GM21360 (cell line): ENCODE data around the gene MED15.

Experiments used
- ATAC-seq: cut with Tn5 transposase; IDR thresholded peaks from one replicate; pipeline ENCODE4 v1.9.1; 2021; ENCODE audit warnings: mild to moderate bottlenecking, moderate library complexity; ENCODE audit not compliant: unreplicated experiment

MED15 gene

DNA sequence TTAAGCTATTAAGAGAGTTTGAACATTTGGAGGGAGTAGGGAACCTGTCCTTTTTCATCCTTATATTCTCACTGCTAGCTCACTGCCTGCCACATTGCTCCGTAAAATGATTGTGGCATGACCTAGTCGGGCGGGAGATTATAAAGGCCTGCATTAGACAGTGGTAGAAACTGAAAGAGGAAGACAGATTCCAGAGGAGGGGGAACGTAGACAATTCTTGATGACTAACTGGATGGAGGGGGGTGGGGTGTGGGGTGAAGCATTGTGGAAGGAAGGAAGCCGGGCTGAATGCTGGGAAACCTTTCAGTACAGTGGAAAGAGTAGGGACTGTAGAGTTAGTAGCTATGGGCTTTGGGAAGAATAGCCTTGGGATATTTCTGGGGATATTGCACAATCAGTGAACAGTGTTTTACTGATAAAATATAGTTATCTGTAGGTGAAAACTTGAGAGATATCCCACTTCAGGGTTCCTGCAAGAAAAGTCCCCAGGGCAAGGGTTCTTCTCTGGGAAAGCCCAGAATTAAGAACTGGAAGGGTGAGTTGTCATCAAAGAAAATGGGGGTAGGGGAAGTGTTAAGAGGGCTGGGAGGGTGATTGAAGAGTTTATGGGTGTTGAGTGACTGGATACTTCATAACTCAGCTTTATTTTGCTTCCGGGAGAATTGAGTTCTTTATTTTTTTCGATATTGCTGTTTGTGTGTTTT lies 2.1 kb downstream of the MED15 start:
- ATAC-seq = peak; percentile 42

DNA sequence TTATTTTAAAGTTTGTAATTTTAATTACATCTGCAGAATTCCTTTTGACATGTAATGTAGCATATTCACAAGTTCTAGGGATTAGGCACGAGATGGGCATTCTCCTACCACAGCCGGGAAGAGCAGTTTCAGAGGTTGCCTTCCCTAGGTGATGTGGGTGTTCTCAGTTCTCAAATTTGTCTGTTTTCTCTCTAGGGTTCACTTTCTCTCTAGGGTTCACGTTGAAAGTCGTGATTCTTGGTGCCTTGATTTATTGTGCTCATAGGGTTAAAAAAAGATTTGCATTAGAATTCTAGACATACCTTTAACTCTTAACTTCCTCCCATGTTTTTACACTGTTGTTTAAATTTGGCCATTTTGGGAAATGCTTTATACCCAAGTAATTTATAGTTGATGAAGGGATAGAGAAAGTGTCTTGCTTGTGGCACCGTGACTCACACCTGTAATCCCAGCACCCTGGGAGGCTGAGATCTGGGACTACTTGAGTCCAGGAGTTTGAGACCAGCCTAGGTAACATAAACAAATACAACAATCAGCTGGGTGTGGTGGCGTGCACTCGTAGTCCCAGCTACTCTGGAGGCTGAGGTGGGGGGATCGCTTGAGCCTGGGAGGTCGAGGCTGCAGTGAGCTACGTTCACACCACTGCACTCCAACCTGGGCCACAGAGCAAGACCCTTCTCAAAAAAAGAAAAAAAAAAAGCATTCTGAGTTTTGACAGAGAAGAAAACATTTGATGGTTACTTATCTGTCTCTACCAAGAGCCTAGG lies 3.6 kb downstream of the MED15 start:
- no peak for ATAC-seq

DNA sequence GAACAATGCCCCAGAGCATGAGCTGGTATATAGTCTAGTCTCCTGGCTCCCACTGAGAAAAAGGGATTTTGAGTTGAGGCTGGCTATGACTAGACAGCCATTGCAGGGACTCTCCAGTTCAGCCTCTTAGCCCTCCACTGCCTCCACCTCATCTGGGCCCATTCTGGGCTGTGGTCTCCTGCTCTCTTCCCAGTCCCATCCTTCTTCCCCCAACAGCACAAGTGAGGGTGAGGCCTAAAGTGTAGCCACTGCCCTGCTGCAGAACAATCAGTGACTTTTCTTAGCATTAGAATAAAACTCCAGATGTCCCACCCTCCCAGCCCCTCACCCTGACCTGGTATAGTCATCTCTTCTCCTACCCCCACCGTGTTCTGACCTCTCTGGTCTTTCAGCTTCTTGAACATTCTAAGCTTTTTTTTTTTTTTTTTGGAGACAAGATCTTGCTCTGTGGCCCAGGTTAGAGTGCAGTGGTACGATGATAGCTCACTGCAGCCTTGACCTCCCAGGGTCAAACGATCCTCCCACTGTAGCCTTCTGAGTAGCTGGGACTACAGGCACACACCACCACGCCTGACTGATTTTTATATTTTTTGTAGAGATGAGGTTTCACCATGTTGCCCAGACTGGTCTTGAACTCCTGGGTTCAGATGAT lies 4.3 kb downstream of the MED15 start:
- no peak for ATAC-seq

DNA sequence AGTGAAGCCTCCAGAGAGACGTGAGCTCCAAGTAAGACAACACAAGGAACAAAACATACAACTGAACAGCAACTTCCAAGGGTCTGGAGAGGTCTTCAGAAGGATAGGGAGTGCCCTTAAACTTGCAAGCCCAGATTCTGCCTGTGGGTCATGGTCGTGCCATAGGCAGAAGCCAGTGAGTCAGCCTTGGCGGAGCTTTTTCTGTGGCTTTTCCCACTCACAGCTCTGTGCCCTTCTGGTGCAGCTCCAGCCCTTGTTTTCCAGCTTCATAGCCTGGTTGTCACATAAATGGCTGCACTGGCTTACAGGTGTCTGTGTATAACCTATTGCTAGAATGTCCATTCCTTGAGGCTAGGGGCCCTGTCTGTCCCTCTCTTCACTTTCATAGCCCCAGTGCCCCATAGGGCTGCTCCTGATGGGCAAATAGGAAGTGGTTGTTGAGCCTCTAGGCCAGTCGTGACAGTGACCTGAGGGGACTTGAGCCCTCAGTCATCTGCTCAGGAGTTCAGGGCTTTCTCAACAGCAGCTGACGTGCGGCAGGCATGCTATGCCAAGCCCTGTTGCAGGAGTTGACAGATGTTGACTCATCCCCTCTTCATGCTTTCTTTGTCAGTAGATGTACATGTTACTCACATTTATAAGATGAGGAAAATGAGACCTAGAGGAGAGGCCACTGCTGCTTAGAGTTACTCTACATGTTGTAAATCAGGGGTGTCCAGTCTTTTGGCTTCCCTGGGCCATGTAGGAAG lies 7.4 kb downstream of the MED15 start:
- ATAC-seq = no peak

DNA sequence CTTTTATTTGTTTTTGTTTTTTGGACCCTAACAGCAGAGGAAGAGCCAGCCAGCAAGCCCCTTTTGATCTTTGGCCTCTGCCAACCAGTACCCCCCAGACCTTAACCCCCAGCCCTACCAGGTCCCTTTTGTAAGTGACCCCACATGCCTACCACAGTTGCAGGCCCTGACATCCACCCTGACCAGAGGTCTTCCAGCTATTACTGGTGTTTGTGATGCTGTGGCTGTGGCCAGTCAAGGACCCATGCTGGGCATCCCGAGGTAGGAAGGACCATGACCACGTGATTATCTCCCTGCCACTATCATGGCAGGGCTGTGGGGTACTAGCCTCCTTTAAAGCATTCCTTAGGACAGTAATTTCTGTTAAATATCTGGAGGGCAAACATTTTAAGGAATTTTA lies 9.0 kb downstream of the MED15 start:
- no peak for ATAC-seq

DNA sequence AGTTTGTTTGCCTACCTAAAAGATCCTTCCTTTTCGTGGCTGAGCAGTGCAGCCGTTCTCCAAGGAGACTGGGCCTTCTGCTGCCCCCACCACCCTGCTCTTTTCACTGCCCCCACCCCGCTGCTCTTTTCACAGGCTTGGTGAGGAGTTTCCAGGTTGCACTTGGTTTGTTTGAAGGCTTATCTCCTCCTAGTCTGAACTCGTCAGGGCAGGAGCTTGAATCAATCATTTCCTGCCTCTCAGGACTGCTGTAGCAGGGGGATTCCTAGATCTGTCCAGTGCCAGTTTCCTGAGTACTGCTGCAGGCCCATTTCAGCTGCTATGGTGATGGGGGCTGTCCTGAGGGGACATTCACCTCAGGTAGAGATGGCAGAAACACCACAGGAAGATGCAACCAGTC lies 10.0 kb downstream of the MED15 start:
- ATAC-seq = no peak

DNA sequence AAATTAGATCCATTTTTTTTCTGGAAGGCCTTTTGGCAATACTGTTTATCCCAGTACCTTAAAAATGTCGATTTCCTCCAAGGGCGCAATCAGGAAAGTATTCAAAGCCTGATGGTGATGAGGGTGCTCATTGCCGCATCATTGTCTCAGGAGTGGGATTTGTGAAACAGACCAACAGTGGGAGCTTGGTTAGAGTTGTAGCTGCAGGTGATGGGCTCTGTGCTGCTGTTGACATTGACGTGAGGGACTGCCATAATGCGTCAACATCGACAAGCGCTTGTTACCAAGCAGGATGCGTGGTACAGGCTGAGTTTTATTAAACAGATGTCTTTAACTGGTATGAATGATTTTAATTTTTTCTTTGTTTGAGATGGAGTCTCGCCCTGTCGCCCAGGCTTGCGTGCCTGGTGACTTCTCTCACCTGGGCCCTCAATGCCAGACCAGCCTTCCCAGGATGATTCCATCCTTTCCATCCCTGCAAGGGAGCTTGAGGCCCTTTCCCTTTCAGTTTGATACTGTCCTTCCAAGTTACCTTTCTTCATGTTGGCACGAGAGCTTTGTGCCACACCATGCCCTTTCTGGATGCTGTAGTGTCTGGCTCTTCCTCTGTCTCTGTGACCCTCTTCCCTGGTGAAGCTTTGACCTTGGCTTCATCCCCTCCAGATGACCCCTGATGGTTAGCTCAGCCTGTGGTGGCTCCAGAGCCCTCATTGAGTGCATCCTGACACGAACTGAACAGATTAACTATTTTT lies 10.6 kb downstream of the MED15 start:
- ATAC-seq = no peak

DNA sequence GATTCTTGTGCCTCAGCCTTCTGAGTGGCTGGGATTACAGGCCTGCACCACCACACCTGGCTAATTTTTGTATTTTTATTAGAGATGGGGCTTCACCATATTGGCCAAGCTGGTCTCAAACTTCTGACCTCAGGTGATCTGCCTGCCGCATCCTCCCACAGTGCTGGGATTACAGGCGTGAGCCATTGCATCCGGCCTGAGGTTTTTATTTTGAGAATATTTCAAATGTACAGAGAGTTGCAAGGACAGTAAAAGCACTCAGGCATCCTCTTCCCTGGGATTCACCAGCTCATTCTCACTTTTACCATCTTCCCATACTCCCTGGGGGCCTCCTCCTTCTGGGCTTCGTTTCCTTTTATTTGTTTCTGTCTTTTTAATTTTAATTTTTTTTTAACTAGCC lies 12.1 kb downstream of the MED15 start:
- no peak for ATAC-seq

DNA sequence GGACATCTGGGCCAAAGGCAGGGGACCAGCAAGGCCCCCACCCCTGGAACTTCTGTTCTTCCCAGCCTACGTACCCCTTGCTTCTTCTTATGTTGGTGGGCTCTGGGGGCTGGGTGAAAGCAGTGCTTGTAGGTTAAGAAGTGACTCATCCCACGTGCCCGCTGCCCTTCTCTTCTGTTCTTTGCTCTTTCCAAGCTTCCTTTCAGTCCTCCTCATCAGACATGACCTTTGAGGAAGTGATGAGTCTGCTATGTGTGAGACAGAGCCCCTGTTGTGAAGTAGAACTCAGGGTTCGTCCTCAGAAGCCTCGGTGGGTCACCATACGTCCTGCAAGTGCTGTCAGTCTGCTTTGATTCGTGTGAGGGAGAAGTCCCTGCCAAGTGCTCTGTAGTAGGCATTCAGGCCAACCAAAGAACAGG lies 12.7 kb downstream of the MED15 start:
- no peak for ATAC-seq

DNA sequence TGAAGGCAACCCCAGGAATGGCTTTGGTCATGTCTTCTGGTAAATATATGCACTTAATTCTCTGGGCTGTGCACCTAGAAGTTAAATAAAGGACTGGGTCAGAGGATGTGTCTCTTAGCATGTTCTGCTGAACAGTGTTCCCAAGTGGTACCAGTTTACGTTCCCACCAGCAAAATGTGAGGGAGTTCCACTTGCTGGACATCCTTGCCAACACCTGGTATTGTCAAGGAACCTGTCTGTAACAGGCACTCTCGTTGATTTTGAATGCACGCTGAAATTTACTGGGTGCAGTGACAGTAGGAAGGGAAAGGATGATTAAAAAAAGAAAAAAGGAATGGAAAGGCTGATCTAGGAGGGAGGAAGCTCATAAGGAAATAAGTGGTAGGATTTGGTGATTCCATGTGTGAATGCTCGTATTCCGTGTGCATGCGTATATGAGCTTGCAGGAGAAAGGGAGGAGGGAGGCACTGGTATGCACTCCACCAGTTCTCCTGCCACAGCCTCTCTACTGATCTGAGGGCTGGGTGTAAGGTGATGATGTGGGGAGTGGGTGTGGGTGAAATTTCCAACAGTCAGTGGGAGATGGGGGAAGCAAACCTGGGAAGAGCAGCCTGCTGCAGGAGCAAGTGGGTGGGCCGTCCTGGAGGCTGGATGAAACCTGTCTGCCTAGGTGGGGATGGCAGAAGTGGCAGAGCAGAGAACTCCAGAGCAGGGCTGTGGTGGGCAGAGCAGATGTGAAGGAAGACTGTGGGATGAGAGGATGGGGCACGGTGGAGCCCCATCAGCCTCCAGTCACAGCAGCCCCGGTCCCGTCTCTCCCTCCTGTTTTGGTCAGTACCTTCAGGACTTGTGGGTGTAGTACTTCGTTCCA lies 15.0 kb downstream of the MED15 start:
- ATAC-seq = no peak

DNA sequence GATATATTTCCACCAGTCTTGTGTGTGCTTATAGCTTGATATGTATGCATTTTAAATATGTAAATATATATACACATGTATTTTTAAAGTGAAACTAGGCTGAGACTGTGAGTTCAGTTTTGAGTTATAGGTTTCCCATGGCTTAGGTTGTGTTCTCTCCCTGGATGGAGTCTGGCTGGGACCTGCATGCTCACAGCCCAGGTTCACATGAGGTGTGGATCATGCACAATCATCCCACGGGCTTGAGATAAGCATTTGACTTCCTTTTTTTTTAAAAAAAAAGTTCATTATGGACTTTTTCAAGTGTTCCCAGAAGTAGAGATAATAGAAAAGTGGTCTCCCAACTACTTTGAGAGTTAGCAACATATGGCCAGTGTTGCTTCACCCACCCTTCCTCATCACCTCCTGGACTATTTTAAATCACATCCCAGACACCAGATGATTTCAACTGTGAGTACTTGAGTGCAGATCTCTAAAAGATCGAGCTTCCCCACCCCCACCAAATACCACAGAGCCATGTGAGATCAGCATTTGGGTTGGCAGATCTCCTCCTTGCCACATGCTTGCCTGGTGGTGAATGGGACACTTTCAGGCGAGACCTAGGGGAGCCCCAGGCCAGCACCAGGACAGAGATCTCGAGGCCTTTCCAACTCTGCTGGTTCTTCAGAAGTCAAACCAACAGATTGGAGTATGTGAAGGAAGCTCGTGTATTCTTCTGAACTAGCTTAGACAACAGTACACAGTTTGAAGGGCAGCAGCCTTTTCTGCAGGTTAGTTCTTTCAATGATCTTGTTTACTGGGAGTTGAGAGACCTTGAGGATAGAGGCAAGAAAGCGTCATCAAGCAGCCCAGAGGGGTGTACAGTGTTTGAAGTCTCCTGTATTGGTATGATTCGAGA lies 15.9 kb downstream of the MED15 start:
- ATAC-seq = no peak

DNA sequence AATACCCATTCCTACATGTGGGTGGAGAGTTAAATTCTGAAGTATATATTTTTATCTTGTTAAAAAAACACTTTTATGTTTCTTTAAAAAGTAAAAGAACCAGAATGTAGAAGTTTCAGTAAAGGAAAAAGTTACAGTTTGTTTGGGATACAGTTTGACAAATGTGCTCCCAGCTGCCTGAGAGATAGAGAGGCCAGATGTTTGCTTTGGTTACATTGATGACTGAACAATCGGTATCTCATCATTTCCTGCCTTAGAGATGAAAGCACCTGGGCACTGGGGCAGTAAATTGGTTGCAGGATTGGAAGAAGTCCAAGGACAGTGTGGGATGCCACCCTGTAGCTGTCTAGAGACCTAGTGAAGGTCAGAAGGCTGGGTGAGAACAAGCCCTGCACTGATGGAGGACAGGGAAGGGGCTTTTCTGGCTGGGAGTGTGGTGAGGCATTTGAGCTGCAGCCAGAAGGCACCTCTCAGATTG lies 16.6 kb downstream of the MED15 start:
- no peak for ATAC-seq

DNA sequence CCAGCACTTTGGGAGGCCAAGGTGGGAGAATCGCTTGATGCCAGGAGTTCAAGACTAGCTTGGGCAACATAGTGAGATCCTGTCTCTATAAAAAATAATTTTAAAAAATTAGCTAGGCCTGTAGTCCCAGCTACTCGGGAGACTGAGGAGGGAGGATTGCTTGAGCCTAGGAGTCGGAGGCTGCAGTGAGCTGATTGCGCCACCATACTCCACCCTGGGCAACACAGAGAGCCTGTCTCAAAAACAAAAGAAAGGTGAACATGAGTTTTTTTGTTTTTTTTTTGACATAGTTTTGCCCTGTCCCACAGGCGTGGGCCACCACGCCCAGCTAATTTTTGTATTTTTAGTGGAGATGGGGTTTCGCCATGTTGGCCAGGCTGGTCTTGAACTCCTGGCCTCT lies 17.6 kb downstream of the MED15 start:
- ATAC-seq = no peak

DNA sequence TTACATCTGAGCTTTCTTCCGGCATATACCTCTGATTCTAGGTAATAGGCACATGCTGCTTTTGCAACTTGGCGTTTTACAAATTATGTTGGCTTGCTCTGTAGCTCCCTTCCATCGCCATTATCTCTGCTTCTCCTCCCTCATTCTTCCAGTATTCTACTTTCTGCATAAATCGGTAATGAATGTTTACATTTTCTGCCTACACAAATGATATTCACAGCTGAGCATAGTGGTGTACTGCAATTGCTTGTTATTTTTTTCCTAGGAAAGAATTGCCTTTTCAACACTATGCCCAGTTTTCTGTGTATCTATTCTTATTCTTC lies 18.9 kb downstream of the MED15 start:
- no peak for ATAC-seq

DNA sequence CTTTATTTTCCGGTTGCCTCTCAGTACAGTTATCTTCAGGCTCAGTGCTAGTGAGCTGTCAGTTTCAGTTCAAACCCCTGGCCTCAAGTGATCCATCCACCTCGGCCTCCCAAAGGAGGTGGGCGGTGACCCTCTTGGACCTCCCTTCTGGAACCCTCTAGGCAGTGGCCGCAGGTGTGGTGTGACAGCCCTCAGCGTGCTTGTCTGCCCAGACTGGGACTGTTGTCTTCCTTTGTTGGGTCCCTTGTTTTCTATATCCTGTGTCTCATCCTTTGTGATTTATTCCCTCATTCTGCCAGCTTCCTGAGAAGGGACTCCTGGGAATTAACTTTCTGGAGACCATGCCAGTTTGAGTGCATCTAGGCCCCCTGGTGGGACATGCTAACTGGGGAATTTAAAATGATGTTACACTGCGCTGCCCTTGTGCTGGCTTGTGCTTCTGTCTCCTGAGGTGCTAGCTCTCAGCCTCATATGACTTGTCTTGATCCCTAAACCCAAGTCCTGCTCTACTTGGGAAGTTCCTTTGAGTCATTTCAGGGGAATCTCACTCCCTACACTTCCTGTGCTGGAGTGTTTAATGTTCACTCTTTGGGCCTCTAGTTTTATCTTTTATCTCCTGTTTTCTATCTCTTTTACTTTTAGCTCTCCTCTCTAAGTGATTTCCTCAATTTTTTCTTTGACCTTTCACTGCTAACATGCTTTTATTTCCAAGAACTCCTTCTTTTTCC lies 19.4 kb downstream of the MED15 start:
- ATAC-seq = no peak

DNA sequence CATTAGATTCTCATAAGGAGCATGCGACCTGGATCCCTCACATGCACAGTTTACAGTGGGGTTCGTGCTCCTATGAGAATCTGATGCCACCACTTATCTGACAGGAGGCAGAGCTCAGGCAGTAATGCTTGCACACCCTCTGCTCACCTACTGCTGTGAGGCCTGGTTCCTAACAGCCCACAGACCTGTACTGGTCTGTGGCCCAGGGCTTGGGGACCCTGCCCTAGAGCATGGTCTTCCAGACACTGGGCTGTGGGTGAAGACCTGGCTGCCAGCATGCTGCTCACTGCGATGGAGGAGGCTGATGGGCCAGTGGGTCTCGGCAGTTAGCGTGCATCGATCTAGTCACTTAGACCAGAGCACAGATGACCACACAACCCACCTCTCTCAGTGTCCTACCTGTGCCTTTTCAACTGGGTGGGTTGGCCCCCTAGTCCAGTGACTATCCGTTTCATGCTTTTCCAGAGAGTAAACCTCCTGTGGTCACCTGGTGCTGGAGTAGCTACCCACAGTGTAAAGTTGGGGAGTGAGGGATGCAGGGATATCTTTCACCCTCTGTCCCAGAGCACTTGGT lies 21.1 kb downstream of the MED15 start:
- ATAC-seq = no peak

DNA sequence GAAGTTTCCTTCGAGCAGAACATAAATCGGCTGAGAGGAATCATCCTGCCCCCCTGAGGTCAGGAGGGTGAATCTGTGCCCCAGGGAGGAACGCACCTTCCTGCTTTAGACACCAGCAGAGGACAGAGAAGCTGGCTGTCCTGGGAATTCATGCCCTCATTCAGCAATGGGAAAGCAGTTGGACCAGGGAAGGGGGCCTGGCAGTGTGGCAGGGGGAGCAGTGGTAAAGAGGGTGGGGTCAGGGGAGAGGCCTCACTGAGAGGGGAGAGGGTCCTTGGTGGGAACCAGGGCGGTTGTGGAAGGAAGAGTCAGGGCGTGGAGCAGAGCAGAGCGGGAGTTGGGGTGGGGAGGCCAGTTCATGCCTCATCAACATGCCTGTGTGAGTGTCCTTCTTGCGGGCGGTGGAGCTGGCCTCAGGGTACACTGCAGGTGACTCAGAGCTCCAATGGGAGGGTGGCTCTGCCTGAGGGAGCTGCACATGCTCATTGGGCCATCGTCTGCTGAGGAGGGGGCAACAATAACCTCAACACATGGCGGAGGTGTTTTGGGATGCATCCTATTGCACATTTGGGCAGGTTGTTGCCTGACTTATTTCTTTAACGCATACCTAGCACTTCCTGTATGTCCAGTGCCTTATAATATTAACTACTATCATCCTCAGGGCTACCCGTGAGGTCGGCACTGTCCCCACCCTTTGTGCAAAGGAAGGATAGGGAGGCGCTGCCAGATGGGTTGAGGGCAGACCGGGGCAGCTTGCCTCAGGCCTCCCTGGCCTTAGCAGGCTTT lies 23.2 kb downstream of the MED15 start:
- no peak for ATAC-seq
